ENCODE results near the gene MRPL10. TPM values are rescaled to one million over a fixed set of nuclear protein-coding genes. Genes with fewer than 3 reads are reported as not detected.
"Not testable (repeated sequence)": the region's sequence is repeated elsewhere in the genome, so short reads cannot be mapped to it uniquely, and the experiment has no call there.

Gene MRPL10
- total RNA-seq, 1 donor from 2014 or later: 48.2 TPM

GRCh38 chr17:47774331-47774730 is 57.0 kb downstream of the MRPL10 start:
- no peak overlapping the region for H3K4me3 Mint-ChIP-seq
- H3K27ac ChIP-seq: no peak overlapping the region
- TF ChIP-seq, protein P1, sequence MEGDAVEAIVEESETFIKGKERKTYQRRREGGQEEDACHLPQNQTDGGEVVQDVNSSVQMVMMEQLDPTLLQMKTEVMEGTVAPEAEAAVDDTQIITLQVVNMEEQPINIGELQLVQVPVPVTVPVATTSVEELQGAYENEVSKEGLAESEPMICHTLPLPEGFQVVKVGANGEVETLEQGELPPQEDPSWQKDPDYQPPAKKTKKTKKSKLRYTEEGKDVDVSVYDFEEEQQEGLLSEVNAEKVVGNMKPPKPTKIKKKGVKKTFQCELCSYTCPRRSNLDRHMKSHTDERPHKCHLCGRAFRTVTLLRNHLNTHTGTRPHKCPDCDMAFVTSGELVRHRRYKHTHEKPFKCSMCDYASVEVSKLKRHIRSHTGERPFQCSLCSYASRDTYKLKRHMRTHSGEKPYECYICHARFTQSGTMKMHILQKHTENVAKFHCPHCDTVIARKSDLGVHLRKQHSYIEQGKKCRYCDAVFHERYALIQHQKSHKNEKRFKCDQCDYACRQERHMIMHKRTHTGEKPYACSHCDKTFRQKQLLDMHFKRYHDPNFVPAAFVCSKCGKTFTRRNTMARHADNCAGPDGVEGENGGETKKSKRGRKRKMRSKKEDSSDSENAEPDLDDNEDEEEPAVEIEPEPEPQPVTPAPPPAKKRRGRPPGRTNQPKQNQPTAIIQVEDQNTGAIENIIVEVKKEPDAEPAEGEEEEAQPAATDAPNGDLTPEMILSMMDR (IDR thresholded peaks at IDR 0.05): no peak
- no peak for TF ChIP-seq EZH2phosphoT487 (IDR thresholded peaks at IDR 0.05)
- no peak for TF ChIP-seq EZH2 (IDR thresholded peaks at IDR 0.05)
- H4K20me1 ChIP-seq (ENCODE audit: low read depth): no peaks in the 10 kb centered on the region
- no peaks in the 10 kb centered on the region for H3K36me3 ChIP-seq
- DNase-seq (ENCODE audit: low spot score): no peak
- peaks cover 29% of the 10 kb centered on the region for H3K27me3 Mint-ChIP-seq (ENCODE audit: insufficient read depth, low read depth)
- H3K4me1 ChIP-seq: no peaks in the 10 kb centered on the region
- no peaks in the 10 kb centered on the region for H3F3A ChIP-seq (ENCODE audit: low read depth)
- H3K4me2 ChIP-seq: no peak overlapping the region
- no peak overlapping the region for H2AFZ ChIP-seq (replicated peaks)
- H3K9me3 Mint-ChIP-seq: peaks cover 7% of the 10 kb centered on the region
- no peaks in the 10 kb centered on the region for H3K36me3 Mint-ChIP-seq
- no peaks in the 10 kb centered on the region for H3K79me2 ChIP-seq (ENCODE audit: low read depth)
- H3K27me3 ChIP-seq: peaks cover 39% of the 10 kb centered on the region
- no peak overlapping the region for H3K27ac Mint-ChIP-seq
- no peak overlapping the region for H3K4me3 ChIP-seq
- no peaks in the 10 kb centered on the region for H3K4me1 Mint-ChIP-seq
- no peaks in the 10 kb centered on the region for H3K9me3 ChIP-seq (ENCODE audit: low read depth)
- H3K9ac ChIP-seq: no peak overlapping the region

GRCh38 chr17:47773649-47774048 is 57.7 kb downstream of the MRPL10 start:
- DNase-seq (ENCODE audit: low spot score); H3K9me3 Mint-ChIP-seq; H3K4me1 ChIP-seq; H3K4me1 Mint-ChIP-seq; H3K36me3 ChIP-seq; H4K20me1 ChIP-seq (ENCODE audit: low read depth); H3F3A ChIP-seq (ENCODE audit: low read depth); H2AFZ ChIP-seq (replicated peaks); H3K4me2 ChIP-seq; H3K4me3 Mint-ChIP-seq; H3K27ac Mint-ChIP-seq; H3K9ac ChIP-seq; H3K27ac ChIP-seq; H3K79me2 ChIP-seq (ENCODE audit: low read depth); H3K9me3 ChIP-seq (ENCODE audit: low read depth); H3K4me3 ChIP-seq; H3K36me3 Mint-ChIP-seq: not testable (repeated sequence)
- H3K27me3 Mint-ChIP-seq (ENCODE audit: insufficient read depth, low read depth): peaks cover 29% of the 10 kb centered on the region
- peaks cover 39% of the 10 kb centered on the region for H3K27me3 ChIP-seq

Other genes with a start within 250 kb of the MRPL10 start
- gene KPNB1, start 181.6 kb downstream of the MRPL10 start, total RNA-seq (ENCODE audit: low replicate concordance): 454 and 543 TPM in 2 replicates
- 3.0 and 21.6 TPM in 2 replicates for gene TBKBP1, start 137.4 kb downstream of the MRPL10 start, total RNA-seq (ENCODE audit: low replicate concordance)
- gene TBX21, start 98.3 kb downstream of the MRPL10 start, total RNA-seq (ENCODE audit: low replicate concordance): 0.12 TPM in 1 of 2 replicates, not detected in the other
- 5.1 and 10.8 TPM in 2 replicates for gene OSBPL7, start 9.7 kb downstream of the MRPL10 start, total RNA-seq (ENCODE audit: low replicate concordance)
- gene LRRC46, start 129 bp upstream of the MRPL10 start, total RNA-seq (ENCODE audit: low replicate concordance): 0.06 and 0.12 TPM in 2 replicates
- gene SCRN2, start 9.7 kb upstream of the MRPL10 start, total RNA-seq (ENCODE audit: low replicate concordance): 29.8 and 61.3 TPM in 2 replicates
- 0.04 and 0.65 TPM in 2 replicates for gene SP6, start 19.6 kb upstream of the MRPL10 start, total RNA-seq (ENCODE audit: low replicate concordance)
- gene SP2, start 64.7 kb upstream of the MRPL10 start, total RNA-seq (ENCODE audit: low replicate concordance): 1.6 and 2.3 TPM in 2 replicates
- 8.0 and 9.1 TPM in 2 replicates for gene PNPO, start 110.0 kb upstream of the MRPL10 start, total RNA-seq (ENCODE audit: low replicate concordance)
- not detected in 2 replicates for gene PRR15L, start 126.3 kb upstream of the MRPL10 start, total RNA-seq (ENCODE audit: low replicate concordance)
- 104 and 168 TPM in 2 replicates for gene CDK5RAP3, start 139.6 kb upstream of the MRPL10 start, total RNA-seq (ENCODE audit: low replicate concordance)
- gene COPZ2, start 206.3 kb upstream of the MRPL10 start, total RNA-seq (ENCODE audit: low replicate concordance): 0.30 and 0.74 TPM in 2 replicates
- 73.4 and 104 TPM in 2 replicates for gene NFE2L1, start 216.8 kb upstream of the MRPL10 start, total RNA-seq (ENCODE audit: low replicate concordance)

Data from neural progenitor cell (in vitro differentiated cells).